HG03280 (cell line): ENCODE data around the gene UPK3BL2.
A peak's percentile ranks its signal among the peaks of the same experiment; 100 is the strongest.
"Not testable (repeated sequence)": the region's sequence is repeated elsewhere in the genome, so short reads cannot be mapped to it uniquely, and the experiment has no call there.

ENCODE experiments used
- ATAC-seq: cut with Tn5 transposase; IDR thresholded peaks from one replicate; pipeline ENCODE4 v1.9.1; 2021; ENCODE audit warnings: mild to moderate bottlenecking, moderate library complexity; ENCODE audit not compliant: unreplicated experiment

UPK3BL2 gene

GRCh38 chr7:102531583-102531982 is 11.9 kb downstream of the UPK3BL2 start:
- ATAC-seq: not testable (repeated sequence)

- ATAC-seq: not testable (repeated sequence)
These were observed 15.4 kb downstream of the UPK3BL2 start for GRCh38 chr7:102527822-102528793.

GRCh38 chr7:102527182-102527581 is 16.3 kb downstream of the UPK3BL2 start:
- not testable (repeated sequence) for ATAC-seq

- not testable (repeated sequence) for ATAC-seq
These were observed 18.7 kb downstream of the UPK3BL2 start for GRCh38 chr7:102524803-102525202.

GRCh38 chr7:102520797-102521196 is 22.7 kb downstream of the UPK3BL2 start:
- ATAC-seq: not testable (repeated sequence)

- ATAC-seq: peak; percentile 85
These were observed 25.8 kb downstream of the UPK3BL2 start, which contains the start of gene RASA4B for GRCh38 chr7:102517550-102518147. Gene RASA4B (minus strand): TSS chr7:102517777. CDS start chr7:102517710, 67 bp downstream.

- not testable (repeated sequence) for ATAC-seq
These were observed 26.5 kb downstream of the UPK3BL2 start for GRCh38 chr7:102516951-102517350.

- ATAC-seq: not testable (repeated sequence)
These were observed 27.6 kb downstream of the UPK3BL2 start for GRCh38 chr7:102515889-102516288.

- ATAC-seq: peak; percentile 60
These were observed 28.4 kb downstream of the UPK3BL2 start for GRCh38 chr7:102514881-102515721.

GRCh38 chr7:102512642-102513221 is 30.8 kb downstream of the UPK3BL2 start:
- not testable (repeated sequence) for ATAC-seq

- ATAC-seq: peak; percentile 42
These were observed 31.5 kb downstream of the UPK3BL2 start for GRCh38 chr7:102511860-102512522.

- not testable (repeated sequence) for ATAC-seq
These were observed 32.9 kb downstream of the UPK3BL2 start for GRCh38 chr7:102510575-102510974.

- not testable (repeated sequence) for ATAC-seq
These were observed 35.9 kb downstream of the UPK3BL2 start for GRCh38 chr7:102507410-102508088.

GRCh38 chr7:102505298-102506185 is 38.0 kb downstream of the UPK3BL2 start:
- ATAC-seq: not testable (repeated sequence)

GRCh38 chr7:102503141-102503540 is 40.4 kb downstream of the UPK3BL2 start:
- ATAC-seq: not testable (repeated sequence)

GRCh38 chr7:102498321-102498720 is 45.2 kb downstream of the UPK3BL2 start:
- ATAC-seq: not testable (repeated sequence)

GRCh38 chr7:102497308-102497707 is 46.2 kb downstream of the UPK3BL2 start:
- ATAC-seq: not testable (repeated sequence)

GRCh38 chr7:102496861-102497260 is 46.6 kb downstream of the UPK3BL2 start:
- not testable (repeated sequence) for ATAC-seq
